ENCODE data around the gene PRG2. TPM values are rescaled to one million over a fixed set of nuclear protein-coding genes. Genes with fewer than 3 reads are reported as not detected.

PRG2 gene, protein sequence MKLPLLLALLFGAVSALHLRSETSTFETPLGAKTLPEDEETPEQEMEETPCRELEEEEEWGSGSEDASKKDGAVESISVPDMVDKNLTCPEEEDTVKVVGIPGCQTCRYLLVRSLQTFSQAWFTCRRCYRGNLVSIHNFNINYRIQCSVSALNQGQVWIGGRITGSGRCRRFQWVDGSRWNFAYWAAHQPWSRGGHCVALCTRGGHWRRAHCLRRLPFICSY
- 1.6 TPM for total RNA-seq

DNA sequence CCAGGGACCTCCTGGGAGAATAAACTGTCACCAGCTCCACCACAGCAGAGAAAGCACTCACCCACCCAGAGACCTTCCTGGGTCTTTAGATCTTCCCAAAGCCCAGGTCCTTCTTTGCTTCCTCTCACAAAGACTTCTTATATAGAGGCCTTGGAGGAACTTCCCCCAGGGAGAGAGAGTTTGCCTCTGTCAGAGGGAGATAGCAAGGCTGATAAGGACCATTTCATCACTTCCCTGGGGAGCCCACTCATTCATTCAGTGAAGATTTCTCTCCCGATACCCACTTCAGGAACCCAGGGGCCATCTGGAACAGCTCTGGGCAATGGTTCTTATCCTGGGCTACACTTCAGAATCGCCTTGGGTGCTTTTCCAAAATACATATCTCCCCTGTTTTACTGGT is at the start of gene PRG2:
Gene PRG2, minus strand, starts transcription at position 116 of the 400 bp plus-strand sequence. CDS start 706 bp downstream, outside the sequence.
- DNase-seq (ENCODE audit: low spot score) = no peak
- ATAC-seq = no peak

DNA sequence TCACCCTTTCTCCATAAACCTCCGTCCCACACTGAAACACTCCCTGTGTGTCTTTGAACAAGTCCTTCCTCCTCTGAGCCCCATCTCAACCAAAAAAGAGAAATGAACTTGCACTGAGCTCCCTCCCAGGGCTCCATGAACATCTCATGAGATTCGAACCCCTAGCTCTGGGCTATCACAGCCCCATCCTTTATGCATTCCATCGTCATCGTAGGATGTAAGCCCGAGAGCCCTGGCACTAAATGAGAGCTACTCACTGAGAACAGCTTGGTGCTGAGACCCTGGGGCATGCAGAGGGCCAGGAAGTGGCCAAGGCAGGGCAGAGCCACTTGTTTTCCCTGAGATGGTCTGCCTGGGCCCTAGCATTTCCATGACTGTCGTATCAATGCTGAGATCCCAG is 49.3 kb upstream of the PRG2 start:
- ATAC-seq = no peak

DNA sequence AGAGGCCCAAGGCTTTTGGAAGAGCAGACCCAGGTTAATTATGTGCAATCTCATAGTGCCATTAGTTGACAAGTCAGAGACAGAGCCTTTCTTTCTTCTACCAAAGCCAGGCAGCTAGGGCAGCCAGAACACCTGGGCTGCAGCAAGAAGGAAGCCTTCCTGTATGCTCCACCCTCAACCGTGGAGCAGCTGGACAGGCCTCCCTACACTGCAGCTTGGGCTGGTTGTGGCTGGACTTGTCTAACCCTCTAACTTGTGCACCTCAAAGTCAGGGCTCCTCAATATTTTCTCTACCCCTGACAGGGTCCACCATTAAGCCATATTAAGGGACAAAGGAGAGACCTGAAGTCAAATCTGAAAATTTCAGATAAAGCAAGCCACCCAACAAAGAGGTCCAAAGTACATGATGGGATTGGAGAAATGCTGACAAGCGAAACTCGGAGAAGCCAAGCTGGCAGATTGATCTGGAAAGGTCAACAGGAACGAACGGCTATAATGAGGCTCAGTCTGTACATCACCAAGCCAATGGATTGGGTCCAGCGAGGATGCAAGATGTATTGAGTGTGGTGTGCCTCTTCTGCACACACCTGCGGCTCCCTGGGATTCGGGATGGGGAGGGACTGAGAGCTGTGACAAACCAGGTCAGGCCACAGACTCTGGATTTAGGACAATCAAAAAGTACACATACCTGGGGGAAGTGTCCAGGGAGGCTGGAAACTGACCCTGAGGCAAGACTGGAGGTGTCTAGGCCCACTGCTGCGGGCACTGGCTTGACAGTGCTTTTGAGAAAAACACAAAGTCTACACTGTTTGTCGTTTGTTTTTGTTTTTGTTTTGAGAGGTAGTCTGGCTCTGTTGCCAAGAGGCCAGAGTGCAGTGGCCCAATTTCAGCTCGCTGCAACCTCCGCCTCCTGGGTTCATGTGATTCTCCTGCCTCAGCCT is 48.2 kb upstream of the PRG2 start:
- DNase-seq (ENCODE audit: low spot score) = peak; percentile 93
- peak; percentile 77 for ATAC-seq

More for the DNA sequence above, 49.3 kb upstream of the PRG2 start:
- no peak for DNase-seq (ENCODE audit: low spot score)

DNA sequence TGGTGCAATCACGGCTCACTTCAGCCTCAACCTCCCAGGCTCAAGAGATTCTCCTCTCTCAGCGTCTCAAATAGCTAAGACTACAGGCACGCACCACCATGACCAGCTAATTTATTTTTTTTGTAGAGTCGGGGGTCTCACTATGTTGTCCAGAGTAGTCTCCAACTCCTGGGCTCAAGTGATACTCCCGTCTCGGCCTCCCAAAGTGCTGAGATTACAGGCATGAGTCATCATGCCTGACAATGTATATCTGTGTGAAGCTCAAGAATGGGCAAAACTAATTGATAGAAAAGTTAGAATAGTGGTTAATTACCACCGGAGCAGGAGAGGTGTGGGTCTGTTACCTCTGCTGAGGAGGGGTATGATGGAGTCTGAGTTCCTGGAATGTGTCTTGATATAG is 45.6 kb upstream of the PRG2 start:
- no peak for DNase-seq (ENCODE audit: low spot score)
- ATAC-seq = no peak

DNA sequence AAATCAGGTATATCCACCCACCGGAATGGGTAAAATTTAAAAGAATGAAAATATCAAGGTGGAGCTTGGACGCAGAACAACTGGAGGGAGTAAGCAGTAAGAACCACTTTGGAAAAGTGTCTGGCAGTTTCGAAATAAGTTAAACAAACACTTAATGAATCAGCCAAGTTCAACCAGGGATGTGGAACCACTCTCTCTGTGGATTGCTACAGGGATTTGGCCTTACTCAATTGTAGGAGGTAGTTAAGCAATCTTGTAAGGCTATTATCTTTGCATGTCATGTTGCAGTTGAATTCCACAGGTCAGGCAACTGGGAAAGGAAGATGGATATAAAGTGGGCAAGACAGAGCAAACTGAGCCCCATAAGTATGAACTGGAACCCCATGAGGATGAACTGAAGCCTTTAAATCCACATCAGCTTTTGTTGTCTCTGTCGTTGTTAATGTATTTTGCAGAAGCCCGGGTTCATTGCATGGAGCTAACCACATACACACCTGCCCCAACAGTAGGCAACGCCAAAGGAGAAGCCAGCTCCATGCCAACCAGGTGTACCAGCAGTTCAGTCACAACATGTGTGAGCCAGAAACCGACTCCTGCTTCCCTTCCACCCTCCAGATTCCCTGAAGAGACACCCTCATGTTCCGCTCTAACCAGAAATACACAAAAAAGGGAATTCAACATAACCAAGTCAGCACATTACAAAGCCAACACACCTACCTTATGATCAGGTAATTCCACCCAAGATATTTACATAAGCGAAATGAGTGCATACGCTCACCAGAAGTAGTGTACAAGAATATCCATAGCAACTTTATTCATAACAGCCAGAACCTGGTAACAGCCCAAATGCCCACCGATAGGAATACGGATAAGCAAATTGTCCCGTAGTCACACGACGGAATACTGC is 44.4 kb upstream of the PRG2 start:
- ATAC-seq = peak; percentile 50
- peak; percentile 60 for DNase-seq (ENCODE audit: low spot score)

DNA sequence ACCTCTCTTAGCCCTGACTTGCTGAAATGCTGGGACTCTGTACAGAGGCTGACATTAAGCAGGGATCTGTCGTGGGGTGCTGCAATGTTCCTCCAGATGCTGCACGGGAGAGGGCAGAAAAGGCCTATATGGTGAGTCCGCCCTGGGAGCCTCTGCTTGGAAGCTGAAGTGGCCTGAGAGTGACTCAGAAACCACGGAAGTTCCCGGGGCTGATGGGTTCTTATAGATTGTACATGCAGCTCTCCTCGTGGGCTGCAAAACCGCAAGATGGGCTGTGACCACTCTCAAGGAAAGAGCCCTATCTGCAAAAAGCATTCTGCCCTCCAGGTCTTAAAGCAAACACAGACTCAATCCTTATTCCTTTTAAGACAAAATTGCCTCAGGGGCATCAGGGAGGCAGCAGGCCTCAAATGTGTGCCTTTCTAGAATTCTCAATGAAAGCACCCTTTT is 42.3 kb upstream of the PRG2 start:
- DNase-seq (ENCODE audit: low spot score) (no peak), ATAC-seq (no peak)

DNA sequence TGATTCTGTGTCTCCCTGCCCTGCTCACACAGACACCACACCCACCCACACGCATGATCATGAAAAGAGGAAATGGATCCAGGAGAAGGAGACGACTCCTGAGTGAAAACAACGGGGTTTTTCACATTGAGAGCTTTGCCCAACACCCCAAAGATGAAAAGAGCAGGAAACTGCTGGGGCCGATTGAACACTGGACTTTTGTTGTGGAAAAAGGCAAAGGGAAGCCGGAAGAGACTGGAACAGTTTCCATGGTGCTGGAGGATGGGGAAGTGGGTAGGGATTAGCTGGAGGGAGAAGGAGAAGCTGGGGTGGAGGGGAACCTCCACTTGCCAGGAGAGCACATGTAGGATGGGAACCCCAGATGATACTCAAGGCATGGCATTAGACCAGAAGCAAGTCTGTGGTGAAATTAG is 41.7 kb upstream of the PRG2 start:
- ATAC-seq = no peak
- no peak for DNase-seq (ENCODE audit: low spot score)

DNA sequence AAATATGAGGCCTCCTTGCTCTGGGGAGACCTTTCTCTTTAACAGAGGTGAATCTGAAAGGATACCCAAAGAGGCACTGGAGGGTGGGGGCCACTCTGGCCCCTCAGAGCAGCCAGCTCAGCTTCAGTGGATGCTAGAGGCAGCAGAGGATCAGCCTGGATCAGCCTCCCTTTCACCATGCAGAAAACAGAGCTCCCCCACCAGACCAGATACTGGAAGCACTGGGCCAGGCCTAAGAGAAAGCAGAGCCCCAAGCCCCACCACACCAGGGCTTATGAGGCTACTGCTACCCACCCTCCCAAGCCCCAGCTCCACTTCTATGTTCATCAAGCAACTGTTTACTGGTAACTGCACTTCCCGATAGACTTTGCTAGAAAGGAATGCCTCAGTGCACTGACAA is 40.5 kb upstream of the PRG2 start:
- no peak for DNase-seq (ENCODE audit: low spot score)
- no peak for ATAC-seq

DNA sequence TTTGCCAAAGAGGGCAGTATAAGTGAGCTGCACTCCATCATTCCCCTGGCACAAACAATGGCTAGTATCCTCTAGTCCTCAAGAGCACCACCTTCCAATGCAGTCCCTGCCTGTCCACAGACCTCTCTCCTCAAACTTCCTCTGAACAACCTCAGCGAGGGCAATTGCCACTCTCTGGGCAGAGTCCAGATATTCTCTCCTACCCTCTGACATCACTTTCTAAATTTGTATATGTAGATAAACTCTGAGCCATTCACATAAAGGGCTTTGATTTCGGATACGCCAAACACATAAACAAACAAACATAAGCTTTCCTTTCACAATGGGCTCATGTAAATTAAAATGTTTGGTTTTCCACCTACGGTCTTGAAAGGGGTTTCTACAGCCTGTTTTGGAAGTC is 39.5 kb upstream of the PRG2 start:
- no peak for DNase-seq (ENCODE audit: low spot score)
- no peak for ATAC-seq

DNA sequence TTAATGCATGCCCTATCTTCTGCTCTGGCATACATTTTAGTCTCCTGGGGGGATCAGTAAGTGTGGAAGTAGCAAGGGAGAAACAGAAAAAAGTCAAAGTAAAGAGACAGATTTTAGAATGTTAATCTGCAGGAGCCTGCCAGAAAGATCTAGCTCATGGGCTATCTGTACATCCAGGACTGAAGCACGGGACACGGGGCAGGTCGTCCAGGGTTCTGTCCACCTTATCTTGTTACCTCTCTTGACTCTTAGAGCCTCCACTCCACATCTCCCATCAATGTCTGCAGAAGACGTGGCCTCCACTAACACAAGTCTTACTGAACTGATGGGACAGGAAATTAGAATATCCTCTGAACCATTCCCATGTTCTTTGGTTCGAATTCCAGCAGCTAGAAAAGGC is 38.2 kb upstream of the PRG2 start:
- DNase-seq (ENCODE audit: low spot score) (no peak), ATAC-seq (no peak)

DNA sequence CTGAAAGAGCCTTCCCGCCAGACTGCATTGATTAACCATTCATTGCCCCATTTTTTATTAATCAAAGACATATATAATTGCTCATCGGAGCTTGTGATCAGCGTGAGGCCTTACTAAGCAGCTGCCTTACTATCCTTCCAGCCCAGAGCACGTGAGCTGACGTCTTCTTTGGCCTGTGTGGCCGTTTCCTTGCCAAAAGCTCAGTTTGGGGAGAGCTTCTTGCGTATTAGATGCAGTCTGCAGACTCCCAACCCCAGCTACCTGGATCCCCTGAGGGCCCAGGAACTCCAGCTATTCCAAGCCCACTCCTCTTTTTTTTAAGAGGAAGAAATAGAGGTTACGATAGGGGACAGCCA is 37.3 kb upstream of the PRG2 start:
- ATAC-seq (peak; percentile 24), DNase-seq (ENCODE audit: low spot score) (peak; percentile 72)

DNA sequence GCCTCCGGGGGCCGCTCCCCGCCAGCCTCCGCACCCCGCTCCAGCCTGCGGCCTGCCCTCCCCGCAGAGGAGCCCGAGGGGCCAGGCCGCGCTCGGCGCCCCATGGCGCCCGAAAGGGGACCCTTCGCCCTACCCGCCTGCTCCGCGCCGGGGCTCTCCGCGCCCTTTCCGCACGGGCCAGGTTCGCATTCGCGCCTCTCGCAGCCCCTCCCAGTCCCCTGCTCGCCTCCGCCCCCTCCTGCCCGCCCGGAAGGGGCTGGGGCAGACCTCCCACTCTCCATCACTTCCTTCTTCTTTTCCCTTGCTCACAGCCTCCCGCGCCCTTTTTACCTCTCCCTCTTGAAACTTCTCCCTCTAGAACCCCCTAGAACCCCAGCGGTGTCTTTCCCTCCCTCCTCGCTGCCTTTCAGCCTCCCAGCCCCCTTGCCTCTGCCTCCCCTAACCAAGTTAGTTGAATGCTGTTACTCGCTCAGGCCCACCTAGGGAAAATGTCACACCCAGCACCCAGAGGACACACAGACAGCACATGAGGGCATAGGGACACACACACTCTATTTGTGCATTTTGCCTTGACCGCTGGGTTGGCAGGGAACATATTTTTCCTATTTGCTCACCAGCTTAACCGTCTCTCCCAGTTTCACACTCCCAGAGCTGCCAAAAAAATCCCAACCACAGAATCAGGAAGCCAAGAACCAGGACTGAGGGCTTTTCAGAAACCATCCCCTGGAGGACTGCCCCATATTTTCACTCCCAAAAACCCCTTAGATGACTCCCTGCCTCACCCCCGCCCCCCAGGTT is 36.7 kb upstream of the PRG2 start, which contains the start of gene SLC43A3:
Gene SLC43A3, minus strand, starts transcription at position 193 of the 798 bp plus-strand sequence. CDS start 949 bp downstream, outside the sequence.
- DNase-seq (ENCODE audit: low spot score) (peak; percentile 89), ATAC-seq (peak; percentile 73)

DNA sequence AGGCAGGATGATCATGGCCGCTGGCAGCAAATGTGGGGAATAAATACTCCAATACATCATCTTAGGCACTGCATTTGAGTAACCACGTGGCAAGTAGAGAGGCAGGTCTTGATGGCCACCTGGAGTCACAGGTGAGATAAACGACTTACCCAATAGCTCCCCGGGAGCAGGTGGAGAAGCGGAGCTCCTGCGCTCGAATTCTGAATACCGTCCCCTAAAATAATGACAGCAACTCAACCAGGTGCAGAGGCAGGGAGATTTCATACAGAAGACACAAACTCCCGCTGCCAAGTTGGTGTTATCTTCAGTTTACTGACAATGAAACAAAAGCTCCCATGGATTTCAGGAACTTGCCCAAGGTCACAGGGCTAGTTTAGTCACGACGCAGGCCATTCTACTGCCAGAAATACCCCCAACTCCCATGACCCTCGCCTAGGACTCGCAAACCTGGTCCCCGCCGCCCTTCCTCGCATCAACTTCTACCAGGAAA is 36.0 kb upstream of the PRG2 start:
- ATAC-seq = peak; percentile 22

DNA sequence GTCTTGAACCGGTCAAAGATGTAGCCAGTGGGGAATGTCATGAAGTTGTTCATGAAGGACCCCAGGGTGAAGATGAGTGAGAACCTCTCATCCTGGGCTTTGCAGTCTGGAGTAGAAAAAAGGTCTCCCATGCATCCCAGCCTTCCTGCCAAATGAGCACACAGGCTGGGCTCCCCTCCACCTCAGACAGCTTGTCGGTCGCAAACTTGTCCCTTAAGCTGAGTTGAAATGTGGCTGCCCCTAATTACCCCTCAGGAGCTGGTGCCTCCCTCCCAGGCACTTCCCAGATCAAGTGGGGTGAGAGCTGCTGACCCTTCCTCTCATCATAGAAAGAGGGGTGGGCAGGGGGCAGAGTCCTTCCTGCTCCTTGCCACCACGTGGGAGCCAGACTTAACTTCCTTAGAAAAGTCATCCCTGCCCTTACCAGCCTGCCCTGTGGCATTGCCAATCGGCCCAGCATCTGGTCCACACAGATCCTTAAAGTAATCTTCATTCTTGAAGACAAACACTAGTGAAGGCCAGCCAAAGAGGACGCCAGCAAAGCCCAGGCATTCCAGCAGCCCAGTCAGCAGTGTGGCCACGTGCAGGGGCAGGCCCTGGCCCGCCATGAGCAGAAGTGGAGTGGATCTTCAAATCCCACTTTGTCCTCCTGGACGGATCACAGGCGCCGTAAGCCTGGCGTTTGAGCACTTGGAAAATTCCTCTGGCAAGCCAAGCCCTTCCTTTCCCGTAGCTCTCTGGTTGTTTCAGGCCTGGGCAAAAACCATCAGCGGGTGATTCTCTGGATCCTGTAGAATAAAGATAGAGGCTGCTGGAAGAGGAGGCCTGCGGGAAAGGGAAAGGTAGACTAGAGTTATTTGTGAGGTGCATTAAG is 35.4 kb upstream of the PRG2 start:
- DNase-seq (ENCODE audit: low spot score) (peak; percentile 55), ATAC-seq (peak; percentile 25)

More for the DNA sequence above, 36.0 kb upstream of the PRG2 start:
- peak; percentile 53 for DNase-seq (ENCODE audit: low spot score)

DNA sequence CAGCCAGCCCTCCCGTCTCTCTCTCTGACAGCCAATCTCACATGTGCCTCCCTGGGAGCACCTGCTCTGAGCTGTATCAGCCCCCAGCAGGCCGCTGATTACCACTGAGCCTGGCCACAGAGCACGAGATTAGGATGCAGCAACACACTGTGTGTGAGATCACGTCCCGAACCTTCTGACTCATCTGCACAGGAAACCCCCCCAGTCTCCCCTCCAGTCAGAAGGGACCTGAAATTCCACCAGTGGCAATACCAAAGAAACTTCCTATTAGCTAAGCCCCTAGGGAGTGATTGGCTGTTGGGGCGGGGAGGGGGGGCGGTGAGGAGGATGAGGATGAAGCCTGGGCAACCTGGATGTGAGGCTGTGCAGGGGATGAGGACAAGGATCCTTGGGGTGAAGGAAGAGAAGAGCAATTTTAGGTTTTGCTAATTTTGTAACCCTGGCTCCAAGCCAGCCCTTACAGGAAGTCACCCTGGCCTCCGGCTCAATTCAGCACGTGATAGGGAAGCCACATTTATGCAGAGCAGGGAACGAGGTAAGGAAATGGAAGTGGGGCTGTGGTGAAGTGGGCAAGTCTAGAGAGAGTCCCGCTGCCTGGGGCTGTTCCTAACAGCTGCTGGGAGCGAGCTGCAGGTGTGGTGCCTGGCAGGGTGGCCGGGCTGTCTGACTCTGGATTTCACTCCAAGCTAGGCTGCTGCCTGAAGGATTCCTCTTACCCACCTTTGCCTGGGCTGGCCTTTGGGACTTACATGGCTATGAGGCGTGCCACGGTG is 34.5 kb upstream of the PRG2 start:
- DNase-seq (ENCODE audit: low spot score) = peak; percentile 61
- peak; percentile 13 for ATAC-seq

DNA sequence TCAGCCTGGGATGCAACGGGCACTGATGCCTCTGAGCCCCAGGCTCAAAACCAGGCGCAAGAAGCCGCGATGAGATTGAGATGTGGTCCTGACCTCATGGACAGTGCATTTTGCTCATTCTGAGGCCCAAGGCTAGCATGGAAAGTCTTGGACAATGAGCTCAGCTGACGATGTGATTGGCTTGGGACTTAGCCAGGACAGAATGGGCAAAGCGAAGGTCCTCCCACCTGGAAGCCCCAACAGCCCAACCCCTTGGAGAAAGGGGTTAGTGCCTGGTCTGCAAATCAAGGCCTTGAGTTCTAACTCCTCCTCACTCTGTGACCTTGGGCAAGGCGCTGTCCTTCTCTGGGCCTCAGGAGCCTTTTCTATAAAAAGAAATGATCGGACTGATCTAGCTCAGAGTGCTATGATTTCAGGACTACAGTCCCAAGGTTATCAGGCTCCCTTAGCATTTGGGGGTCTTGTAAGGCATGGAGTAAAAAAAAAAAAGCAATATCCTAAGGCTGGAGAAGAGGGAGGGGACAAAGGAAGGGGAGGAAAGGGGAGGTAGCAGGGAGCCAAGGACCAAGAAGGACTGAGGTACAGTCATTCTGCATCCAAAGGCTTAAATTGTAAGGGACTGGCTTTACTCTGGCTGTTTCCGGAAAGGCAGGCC is 33.8 kb upstream of the PRG2 start:
- DNase-seq (ENCODE audit: low spot score) = no peak
- no peak for ATAC-seq

DNA sequence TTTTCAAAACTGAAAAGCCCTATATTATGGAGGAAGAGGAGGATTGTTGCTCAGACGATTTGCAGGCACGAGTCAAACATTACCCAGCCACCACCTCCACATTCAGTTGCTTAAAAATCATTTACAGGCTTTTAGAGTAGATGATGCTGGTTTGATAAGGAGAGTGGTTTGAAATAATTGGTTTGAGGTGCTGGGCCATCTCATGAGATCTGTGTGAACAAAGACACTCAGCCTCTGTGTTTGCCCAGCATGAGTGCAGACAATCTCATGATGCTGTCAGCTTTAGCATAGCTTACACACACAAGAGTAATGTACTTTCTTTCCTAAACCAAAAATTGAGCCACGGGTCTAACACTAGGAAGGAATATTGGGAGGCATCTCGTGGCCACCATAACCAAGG is 32.2 kb upstream of the PRG2 start:
- DNase-seq (ENCODE audit: low spot score) (no peak), ATAC-seq (no peak)

DNA sequence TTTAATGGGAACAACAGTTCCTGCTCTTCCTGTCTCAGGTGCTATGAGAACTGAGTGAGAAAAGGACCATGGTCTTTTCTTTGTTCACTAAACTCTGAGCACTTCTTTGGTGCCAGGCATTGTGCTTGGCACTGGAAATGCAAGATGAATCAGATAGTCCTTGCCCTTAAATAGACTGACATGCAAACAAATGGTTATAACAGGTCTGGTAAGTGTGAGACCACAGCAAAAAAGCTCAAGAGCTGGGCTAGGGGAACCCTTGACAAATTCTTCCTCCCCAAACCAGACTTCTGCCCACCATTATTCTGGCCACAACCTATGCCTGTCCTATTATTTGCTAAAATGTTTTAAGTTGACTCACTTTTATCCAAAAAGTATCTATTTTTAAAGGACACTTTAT is 31.4 kb upstream of the PRG2 start:
- ATAC-seq = no peak
- DNase-seq (ENCODE audit: low spot score) = no peak

Measured in left lobe of liver (tissue), 2 donors.